HG02763 (cell line): Measurements from ENCODE around the gene ZNF282.

Experiments
- ATAC-seq: cut with Tn5 transposase; IDR thresholded peaks from one replicate; pipeline ENCODE4 v1.9.1; 2021; ENCODE audit warnings: mild to moderate bottlenecking, moderate library complexity; ENCODE audit not compliant: unreplicated experiment

ZNF282 gene

GRCh38 chr7:149188637-149189259 is 6.6 kb upstream of the ZNF282 start:
- ATAC-seq: no peak

DNA sequence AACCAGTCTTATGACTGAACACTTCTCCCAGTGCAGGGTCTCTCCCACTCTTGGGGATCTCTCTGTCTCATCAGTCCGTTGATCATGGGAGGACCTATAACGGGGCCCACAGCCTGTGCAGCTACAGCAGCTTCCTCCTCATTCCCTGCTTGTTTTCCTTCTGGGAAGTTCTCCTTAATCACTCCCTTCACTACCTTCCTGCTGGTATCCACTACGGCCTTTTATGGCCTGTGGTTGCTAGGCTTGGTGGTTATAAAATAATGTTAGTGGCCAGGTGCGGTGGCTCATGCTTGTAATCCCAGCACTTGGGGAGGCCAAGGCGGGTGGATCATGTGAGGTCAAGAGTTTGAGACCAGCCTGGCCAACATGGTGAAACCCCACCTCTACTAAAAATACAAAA is 3.5 kb upstream of the ZNF282 start:
- ATAC-seq: no peak

- ATAC-seq: no peak
Observed at GRCh38 chr7:149194799-149195179, 557 bp upstream of the ZNF282 start.

GRCh38 chr7:149196151-149196704 is 882 bp downstream of the ZNF282 start:
- peak; percentile 3 for ATAC-seq

GRCh38 chr7:149196705-149197171 is 1.4 kb downstream of the ZNF282 start:
- no peak for ATAC-seq

GRCh38 chr7:149197675-149198074 is 2.3 kb downstream of the ZNF282 start:
- no peak for ATAC-seq

DNA sequence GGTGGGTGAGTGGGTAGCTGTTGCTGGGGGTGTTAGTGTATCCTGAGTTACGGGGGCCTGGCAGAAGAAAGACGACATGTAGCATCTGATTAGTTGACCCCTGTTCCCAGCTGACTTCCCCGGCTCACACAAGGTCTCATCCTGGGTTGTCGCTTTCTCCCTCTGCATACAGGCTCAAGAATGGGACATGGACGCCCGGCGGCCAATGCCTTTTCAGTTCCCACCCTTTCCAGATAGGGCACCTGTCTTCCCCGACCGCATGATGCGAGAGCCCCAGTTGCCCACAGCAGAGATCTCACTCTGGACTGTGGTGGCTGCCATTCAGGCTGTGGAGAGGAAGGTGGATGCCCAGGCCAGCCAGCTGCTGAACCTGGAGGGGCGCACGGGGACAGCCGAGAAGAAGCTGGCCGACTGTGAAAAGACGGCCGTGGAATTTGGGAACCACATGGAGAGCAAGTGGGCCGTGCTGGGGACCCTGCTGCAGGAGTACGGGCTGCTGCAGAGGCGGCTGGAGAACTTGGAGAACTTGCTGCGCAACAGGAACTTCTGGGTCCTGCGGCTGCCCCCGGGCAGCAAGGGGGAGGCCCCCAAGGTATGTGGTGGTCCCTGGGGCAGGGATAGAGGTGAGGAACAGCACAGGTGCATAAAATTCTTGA is 2.9 kb downstream of the ZNF282 start:
- no peak for ATAC-seq

GRCh38 chr7:149199234-149199995 is 4.1 kb downstream of the ZNF282 start:
- ATAC-seq: no peak

DNA sequence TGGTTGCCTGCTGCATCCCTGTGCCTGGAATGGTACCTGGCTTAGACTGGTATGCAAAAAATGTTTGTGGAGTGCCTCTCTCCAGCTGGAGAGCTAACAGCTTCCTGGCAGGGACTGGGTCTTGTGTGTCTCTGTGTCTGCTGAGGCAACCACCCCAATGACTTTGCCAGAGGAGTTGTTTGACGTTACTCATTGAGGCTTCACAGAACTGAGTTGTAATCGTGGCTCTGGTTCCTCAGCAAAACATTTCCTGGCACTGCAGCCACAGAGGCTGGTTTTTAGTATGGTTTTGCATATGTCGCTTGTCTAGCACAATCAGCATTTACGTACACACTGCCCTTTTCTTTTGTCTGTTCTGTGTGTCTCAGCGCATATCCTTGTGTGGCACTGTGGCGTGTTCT is 7.5 kb downstream of the ZNF282 start:
- ATAC-seq: no peak

- ATAC-seq: no peak
Observed at GRCh38 chr7:149205690-149206381, 10.5 kb downstream of the ZNF282 start.

- ATAC-seq: no peak
Observed at GRCh38 chr7:149207324-149208035, 12.1 kb downstream of the ZNF282 start.

DNA sequence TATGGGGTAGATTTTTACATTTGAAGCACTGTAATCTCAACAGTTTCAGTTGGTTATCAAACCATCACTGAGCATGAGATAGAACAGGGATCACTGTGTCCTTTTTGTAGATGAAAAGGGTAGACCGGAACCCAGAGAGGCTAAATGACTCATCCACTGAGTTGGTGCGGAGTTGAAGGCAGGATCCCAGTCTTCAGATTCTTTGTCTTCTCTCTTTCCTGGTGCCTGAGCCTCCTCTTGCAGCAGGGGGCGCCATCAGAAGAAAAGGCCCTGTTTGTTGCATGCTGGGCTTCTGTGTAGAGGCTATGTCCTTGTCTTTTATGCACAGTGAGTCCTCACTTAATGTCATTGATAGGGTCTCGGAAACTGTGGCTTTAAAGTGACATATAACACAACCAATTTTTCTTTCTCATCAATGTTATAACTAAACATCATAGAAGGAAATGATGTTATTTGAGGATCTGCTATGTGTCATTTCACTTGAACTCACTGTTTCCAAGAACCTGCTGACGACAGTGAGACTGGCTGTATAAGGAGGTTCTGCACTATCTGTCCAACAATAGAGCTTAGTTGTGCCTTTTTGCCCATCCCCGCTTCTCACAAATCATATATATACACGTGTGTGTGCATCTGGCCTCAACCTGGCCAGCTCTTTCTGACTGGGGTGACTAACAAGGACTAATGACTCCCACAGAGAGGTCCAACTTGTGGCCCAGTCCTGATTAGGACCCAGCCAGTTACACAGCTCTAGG is 14.3 kb downstream of the ZNF282 start:
- no peak for ATAC-seq

- no peak for ATAC-seq
Observed at GRCh38 chr7:149210551-149210950, 15.2 kb downstream of the ZNF282 start.

GRCh38 chr7:149214020-149214720 is 18.8 kb downstream of the ZNF282 start:
- ATAC-seq: no peak

DNA sequence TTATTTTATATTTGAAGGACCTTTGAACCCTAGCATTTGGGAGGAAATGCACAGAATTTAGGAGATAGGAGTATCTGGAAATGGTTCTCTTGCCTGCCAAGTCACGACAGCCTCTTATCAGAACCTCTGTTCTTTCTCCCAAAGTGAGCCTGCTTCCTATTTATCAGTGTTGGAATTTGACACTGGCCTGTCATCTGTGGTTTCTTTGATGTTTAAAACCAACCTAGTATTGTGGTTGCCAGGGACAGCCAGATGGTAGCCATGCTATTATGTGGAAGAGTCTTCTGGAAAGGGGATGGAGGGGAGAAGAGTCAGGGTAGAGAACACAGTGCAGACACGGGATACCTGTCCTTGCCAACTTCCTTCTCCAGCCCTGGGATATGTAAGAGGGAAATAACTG is 21.1 kb downstream of the ZNF282 start:
- no peak for ATAC-seq

DNA sequence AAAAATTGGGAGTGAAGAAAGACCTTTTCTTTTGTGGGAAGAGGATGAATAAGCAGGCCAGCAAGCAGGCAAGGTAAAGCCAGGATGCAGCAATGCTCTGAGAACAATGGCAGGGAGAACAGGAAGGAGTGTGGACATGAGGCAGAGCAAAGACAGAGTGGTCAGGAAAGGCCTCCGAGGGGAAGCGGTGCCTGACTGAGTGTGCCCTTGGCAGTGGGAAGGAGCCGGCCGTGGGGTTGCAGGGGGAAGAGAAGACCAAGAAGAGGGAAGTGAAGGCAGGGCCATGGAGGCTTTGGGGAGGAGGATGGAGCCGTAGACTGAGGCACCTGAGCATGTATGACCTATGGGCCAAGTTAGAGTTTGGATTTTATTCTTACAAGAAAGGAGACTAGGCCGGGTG is 22.2 kb downstream of the ZNF282 start:
- ATAC-seq: no peak

DNA sequence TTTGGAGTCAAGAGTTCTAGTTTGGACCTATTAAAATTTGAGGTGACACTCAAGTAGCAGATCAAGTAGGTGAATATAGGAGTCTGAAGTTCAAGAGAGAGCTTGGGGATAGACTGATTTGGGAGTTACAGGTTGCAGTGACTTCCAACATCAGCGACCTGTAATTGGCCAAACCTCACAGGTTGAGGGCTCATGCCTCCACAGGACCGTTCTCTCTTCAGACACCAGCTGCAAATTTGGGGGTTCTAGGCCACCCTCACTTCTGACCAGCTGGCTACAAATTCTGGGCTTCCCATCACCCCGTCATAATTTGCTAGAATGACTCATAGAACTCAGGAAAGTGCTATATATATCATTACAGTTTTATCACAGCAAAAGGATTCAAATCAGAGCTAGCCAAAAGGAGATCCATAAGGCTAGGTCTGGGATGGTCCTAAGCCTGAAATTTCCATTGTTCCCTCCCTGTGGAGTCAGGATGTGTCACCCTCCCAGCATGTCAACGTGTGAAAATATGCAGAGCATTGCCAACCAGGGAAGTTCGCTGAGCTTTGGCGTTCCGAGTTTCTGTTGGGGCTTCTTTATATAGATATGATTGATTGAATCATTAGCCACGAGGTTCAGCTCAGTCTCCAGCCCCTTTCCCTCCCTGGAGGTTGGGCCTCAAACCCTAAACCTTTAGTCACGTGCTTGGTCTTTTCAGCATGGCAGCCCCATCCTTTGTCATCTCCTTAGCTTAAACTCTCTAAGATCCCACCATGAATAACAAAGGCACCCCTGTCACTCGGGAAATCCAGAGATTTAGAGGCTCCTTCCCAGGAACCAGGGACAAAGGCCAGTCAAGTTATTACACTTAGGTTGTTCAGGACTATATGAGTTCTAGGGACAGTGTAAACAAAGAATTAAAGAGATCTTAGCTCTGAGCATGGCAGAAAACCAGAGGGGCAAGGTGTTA is 23.4 kb downstream of the ZNF282 start:
- ATAC-seq: no peak

DNA sequence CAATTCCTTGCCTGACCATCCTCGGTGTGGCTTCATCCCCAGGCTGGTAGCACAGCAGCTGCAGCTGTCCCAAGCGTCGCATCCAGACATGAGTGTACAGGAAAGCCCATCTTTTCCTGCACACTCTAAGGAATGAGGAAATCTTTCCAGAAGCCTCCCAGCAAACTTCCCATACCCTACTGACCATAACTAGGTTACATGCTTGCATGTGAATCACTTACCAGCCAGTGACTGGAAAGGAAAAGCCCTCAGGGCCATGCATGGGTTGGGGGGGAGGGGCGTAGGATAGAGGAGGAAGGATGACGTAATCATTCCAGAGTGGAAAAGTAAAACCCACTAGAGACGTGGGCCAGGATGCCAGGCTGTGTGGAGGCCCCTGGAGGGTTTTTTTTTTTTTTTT is 25.2 kb downstream of the ZNF282 start:
- no peak for ATAC-seq
